Right renal pelvis (tissue), 4 donors: ENCODE measurements around the gene EYA3. TPM values are rescaled to one million over a fixed set of nuclear protein-coding genes. Genes with fewer than 3 reads are reported as not detected.

Experiments used
- DNase-seq, 4 donors: peaks; one replicate each; pipeline ENCODE4 v3.0.0-alpha.2; 2013; ENCODE audit warnings: low read depth in 4 of 4, low spot score in 3 of 4, missing footprints in 1 of 4
- polyA plus RNA-seq, 4 donors: library from polyadenylated mRNA; unstranded; fragments of 120-200 nt; gene quantifications; one replicate each; pipeline ENCODE4 v1.2.1, GENCODE V29; 2013; ENCODE audit not compliant: insufficient read length in 4 of 4

The EYA3 gene
- polyA plus RNA-seq, 4 donors: 46.6 to 57.0 (median 55.1) TPM

DNA sequence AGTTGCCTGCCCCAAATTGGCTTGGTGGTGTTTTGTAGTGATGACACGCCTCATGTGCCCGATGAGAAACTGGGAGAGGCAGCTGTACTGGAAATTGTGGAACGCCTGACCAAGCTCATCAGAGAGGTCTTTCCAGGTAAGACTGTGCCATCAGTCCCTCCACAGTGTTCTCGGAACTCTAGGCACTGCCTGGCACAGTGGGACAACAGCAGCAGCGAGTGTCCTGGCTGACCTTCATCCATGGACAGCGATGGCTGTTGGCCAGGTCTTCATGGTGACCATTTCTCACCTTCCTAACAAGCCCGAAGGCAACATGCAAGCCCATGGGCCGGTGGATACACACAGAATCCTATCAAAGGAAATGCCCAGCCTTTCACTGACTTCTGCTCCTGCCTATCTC lies 139.4 kb downstream of the EYA3 start:
- no peak for DNase-seq

DNA sequence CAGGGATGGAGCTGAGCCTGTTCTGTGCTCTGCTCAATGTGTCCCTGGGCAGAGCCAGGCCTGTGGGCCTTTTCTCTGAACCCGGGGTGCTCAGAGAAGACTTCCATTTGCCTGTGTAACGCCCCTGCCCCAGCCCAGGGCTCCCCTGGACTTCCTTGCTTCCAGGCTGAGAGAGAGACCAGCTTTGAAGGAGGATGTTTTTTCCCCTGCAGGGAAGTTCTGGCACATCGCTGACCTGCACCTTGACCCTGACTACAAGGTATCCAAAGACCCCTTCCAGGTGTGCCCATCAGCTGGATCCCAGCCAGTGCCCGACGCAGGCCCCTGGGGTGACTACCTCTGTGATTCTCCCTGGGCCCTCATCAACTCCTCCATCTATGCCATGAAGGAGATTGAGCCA lies 143.4 kb downstream of the EYA3 start:
- no peak for DNase-seq

DNA sequence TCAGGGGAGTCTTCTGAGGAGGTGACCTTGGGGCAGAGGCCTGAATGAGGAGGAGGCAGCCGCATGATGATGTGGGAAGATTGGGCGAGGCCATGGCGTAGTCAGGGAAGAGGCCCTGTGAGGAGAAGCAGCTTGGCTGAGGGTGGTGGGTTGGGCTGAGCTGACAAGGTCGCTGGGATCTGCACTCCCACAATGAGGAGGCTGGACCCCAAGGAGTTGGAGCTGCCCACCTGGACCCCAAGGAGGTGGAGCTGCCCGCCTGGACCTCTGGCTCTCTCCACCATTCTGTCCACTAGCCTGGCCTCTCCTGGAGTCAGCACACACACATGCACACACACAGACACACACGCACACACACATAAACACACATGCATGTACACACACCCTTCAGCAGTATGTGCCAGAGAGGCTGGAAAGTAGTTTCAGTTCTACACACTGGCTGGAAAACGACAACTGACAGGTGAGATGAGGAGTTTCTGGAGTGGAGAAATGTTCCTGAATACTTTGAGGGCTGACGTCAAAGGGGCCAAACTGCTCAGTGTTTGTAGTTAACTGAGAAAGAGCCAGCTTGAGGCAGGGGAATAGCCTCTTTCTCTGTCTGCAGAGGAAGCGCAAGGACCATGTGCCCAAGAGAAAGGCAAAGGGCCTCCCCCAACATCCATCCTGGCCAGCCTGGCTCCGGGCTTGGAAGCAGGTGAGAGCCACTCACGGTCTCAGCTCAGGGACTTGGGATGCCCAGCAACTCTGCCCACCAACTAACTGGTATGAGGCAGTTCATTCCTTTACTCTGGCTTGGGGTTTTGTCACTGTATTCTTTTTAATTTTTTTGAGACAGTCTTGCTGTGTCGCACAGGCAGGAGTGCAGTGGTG lies 146.5 kb downstream of the EYA3 start:
- no peak for DNase-seq

DNA sequence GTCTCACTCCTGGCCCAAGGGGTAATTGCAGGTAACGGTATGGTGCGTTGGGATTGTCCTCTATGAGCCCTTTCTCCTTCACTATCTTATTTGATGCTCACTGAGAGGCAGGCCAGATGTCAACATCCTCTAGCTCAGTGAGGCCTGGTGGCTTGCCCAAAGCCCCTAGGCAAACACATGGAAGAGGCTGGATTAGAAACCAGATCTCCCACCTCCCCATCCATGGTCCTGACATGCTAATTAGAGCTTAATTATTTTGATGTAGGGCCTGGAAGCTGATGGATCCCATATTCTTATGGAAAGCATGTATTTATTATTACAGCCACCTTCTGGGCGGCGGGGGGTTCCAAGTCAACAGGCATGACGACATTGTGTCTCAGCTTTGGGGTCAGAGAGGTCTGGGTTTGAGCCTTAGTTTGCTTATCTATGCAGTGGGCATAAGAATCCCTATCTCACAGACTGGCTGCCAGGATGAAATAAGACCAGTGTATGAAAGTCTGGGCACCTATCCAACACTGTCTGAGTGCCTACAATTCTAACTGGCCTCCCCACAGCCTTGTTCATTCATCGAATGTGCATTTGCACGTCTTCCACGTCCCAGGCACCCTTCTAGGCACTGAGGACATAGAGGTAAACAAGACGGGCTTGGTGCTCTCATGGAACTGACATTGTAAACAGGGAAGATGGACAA lies 147.4 kb downstream of the EYA3 start:
- DNase-seq: no peak

DNA sequence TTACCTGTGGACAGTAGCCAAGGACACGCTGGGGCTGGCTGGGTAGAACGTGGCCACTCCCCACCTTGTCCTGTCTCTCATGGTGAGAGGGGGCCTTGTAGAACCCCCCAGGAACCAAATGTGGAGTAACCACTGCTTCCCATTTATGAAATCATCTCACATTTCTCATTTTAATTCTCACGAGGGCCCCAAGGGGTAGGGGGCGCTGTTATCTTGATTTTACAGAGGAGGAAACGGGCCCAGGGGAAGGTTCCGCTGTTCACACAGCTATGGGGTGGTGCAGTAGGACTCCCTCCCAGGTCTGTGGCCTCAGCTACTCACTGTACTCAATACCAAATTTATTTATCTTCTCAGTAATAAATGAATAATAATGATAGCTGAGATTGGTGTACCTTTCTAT lies 148.1 kb downstream of the EYA3 start:
- no peak for DNase-seq

DNA sequence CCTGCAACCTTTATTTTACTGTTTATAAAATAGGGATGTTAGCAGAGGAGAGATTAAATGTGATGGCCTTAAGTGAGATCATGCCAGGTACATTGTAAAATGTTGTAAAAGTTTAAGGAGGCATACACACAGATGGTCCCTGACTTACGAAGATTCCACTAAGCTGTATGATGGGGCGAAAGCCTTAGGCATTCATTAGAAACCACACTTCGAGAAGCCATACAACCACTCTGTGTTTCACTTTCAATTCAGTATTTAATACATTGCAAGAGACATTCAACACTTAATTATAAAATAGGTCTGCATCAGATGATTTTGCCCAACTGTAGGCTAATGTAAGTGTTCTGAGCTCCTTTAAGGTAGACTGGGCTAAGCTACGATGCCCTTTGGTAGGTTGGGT lies 149.9 kb downstream of the EYA3 start:
- no peak for DNase-seq

DNA sequence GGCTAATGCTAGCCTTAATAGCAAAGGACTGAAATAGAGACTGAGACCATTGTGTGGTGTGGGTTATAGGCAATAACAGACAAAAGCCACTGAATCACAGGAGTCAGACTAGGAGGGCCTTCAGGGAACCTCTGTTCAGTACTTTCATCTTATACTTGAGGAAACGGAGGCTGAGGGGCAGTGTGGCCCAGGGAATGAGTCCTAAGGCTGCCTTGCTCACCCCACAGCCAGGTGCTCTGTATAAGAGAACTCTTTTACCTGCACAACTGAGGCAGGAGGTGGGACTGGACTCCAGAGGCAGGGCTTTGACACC lies 150.9 kb downstream of the EYA3 start:
- no peak for DNase-seq

DNA sequence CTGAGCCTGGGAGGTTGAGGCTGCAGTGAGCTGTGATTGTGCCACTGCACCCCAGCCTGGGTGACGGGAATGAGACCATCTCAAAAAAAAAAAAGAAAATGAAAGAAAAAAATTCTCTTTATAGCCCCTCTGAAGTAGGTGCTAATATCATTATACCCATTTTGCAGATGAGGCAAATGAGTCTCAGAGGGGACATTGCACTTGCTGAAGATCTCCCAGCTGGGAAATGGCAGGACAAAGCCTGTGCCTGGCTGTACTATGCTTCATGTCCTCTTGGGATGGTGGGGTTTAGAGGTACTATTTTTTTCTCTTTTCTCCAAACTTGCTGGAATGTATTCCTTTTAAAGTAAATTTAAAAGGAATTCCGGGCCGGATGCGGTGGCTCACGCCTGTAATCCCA lies 152.0 kb downstream of the EYA3 start:
- no peak for DNase-seq

DNA sequence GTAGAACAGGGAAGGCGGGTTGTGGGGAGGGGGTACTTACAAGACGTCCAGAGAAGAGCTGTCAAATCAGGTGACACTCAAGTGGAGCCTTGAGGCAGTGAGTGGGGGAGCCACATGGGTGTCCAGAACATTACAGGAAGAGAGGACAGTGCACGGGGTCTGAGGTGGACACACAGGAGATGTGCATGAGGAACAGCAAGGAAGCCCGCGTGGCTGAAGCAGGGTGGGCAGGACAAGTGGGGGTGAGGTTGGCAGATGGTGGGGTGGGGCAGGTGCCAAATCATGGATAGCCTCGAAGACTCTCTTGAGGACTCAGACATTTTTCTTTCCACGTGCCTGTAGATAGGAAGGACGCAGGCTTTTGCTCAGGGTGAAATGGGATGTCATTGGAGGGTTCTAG lies 152.7 kb downstream of the EYA3 start:
- no peak for DNase-seq

DNA sequence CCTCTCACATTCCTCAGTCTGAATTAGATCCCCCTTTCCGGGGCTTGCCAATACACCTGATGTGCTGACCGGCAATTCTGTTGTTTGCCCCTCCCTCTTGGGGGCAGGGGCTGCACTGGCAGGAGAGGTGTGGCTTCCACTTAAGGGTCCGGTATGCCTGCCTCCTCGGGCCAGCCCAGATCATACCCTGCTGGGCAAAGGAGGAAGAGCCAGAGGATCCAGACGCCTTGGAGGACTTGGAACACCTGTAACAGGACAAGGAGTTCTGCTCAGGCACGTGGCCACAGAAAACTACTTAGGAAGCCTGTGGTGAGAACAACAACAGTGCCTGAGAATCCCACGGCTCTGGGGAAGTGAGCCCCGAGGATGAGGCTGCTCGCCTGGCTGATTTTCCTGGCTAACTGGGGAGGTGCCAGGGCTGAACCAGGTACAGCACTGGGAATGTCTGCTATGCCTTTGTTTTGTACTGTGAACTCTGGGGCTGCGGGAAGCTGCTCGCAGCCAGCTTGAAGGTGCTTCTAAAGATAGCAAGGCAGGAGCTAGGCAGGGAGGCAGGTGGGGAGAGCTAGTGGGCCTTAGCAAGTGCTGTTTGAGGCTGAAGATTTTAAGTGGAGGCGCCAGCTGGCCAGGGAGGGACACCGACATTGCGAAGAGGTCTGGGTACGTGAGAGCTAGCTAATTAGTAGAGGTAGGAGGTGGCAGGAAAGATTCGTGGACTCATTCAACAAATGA lies 153.4 kb downstream of the EYA3 start, which contains the start of gene SMPDL3B:
Gene SMPDL3B (plus strand): TSS at position 183 of the 732 bp plus-strand sequence. CDS start 184 bp downstream, at position 367.
- peak in 3 of 4 donors; percentile 41 to 52 (median 41) for DNase-seq

DNA sequence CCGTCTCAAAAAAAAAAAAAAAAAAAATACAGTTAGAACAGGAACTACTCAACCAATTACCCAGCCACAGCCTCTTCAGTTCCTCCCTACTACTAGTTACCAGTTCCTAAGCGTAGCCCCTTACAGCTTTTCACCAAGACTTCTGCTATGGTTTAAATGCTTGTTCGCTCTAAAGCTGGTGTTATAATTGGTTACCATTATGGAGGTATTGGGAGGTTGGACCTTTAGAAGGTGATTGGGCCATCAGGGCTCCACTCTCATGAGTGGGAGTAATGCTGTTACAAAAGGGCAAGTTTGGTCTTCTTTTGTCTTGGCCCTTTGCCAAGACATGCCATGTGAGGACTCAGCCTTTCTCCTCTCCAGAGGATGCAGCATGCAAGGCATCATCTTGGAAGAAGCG lies 156.7 kb downstream of the EYA3 start:
- DNase-seq: no peak

DNA sequence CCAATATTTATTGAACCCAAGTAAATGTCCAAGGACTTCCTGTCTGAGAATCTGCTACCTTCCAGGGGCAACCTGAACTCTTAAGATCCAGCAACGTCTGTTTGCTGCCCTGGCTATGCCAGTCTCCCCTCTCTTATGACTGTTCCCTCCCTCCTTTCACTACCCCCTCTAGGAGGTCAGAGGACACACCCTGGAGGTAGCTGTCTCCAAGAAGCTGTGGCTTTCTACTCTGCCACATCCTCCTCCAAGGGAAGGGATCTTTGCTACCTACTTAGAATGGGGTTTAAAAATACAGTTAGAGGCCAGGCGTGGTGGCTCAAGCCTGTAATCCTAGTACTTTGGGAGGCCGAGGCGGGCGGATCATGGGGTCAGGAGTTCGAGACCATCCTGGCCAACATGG lies 157.2 kb downstream of the EYA3 start:
- DNase-seq: no peak

DNA sequence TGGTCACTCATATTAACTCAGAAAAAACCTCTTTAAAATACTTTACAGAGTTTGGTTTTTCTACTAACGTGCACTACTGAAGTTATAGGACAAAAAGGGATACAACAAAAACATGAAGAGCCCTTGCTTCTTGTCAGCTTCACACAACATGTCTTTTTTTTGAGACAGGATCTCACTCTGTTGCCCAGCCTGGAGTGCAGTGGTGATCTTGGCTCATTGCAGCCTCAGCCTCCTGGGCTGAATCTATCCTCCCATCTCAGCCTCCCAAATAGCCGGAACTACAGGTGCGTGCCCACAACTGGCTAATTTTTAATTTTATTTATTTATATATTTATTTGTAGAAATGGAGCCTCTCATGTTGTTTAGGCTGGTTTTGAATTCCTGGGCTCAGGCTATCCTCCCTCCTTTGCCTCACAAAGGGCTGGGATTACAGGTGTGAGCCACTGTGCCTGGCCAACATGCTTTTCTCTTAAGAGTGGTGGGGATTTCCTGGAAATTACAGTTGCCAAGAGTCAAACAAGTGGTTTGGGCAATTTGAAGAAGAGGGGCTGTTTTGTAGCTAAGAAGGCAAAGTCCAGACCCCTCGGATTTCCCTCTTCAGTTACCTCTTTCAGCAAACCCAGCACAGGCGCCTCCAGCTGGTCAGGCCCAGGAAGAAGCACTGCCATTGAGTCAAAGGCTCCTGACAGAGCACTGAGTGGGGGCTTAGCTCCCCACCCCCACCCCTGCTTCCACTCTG lies 160.0 kb downstream of the EYA3 start:
- no peak for DNase-seq

DNA sequence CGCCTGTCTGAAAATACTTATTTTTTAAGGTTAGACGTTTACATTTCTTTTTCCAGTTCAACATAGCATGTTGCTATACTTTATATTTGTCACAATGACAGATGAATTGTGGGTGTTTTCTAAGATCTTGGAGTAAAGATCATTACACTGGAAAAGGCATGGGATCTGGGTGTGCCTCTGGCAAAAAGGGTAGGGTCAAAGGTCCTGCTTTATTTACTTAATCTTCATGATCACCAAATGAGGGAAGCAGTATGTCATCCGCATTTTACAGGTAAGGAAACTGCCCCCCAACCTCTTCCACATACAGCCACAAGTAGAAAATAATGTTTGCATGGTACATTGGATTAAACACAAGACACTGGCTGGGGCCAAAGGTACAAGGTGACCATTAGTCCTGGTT lies 166.1 kb downstream of the EYA3 start:
- DNase-seq: no peak

Other genes starting within 250 kb of the EYA3 start
- 1 to 10 TPM; 2.8 to 4.6 (median 3.3) TPM for gene THEMIS2, start 216.1 kb downstream of the EYA3 start, polyA plus RNA-seq
- 10 to 100 TPM; 61.7 to 73.5 (median 68.3) TPM for gene RPA2, start 174.0 kb downstream of the EYA3 start, polyA plus RNA-seq
- 10 to 100 TPM; 11.6 to 15.8 (median 12.1) TPM for gene SMPDL3B, start 153.6 kb downstream of the EYA3 start, polyA plus RNA-seq
- 1 to 10 TPM; 8.7 to 9.8 (median 8.9) TPM for gene XKR8, start 128.6 kb downstream of the EYA3 start, polyA plus RNA-seq
- gene PTAFR, start 88.1 kb upstream of the EYA3 start, polyA plus RNA-seq: 1 to 10 TPM; 2.3 to 3.9 (median 2.7) TPM
- 100 to 1,000 TPM; 147 to 176 (median 171) TPM for gene DNAJC8, start 144.4 kb upstream of the EYA3 start, polyA plus RNA-seq
- gene ATP5IF1, start 147.5 kb upstream of the EYA3 start, polyA plus RNA-seq: 100 to 1,000 TPM; 273 to 349 (median 281) TPM
- 10 to 100 TPM; 17.7 to 20.8 (median 19.2) TPM for gene SESN2, start 170.9 kb upstream of the EYA3 start, polyA plus RNA-seq
- gene MED18, start 240.4 kb upstream of the EYA3 start, polyA plus RNA-seq: 10 to 100 TPM; 20.3 to 23.4 (median 22.4) TPM